Calu3 (cell line): ENCODE measurements around the gene ZBTB40. TPM values are rescaled to one million over a fixed set of nuclear protein-coding genes. Genes with fewer than 3 reads are reported as not detected.

Experiments used
- BruUV-seq: library from RNA; stranded (reverse); fragments of 400-500 nt; replicated peaks from 2 replicates; lab custom pipeline; 2021; lab: Mats Ljungman, UMichigan
- CTCF ChIA-PET: fragments of 300-600 bp; sonication (Branson Sonifier 250); formaldehyde crosslinking; loops from one replicate; lab custom pipeline; 2022; ENCODE audit warnings: antibody characterized with exemption; lab: Charles Lee
- DNase-seq: peaks from one replicate; pipeline ENCODE4 v3.0.0; 2022
- H3K27ac Mint-ChIP-seq: one replicate; pipeline ENCODE4 v1.8.0; 2022; ENCODE audit warnings: mixed read lengths; ENCODE audit not compliant: unreplicated experiment
- H3K27me3 Mint-ChIP-seq: one replicate; pipeline ENCODE4 v1.8.0; 2022; ENCODE audit warnings: mixed read lengths; ENCODE audit not compliant: unreplicated experiment
- H3K36me3 Mint-ChIP-seq: one replicate; pipeline ENCODE4 v1.8.0; 2022; ENCODE audit warnings: mild to moderate bottlenecking, moderate library complexity, mixed read lengths; ENCODE audit not compliant: insufficient read depth, unreplicated experiment
- H3K4me1 Mint-ChIP-seq: one replicate; pipeline ENCODE4 v1.8.0; 2022; ENCODE audit warnings: mild to moderate bottlenecking, low read depth, mixed read lengths; ENCODE audit not compliant: unreplicated experiment
- H3K4me3 Mint-ChIP-seq: one replicate; pipeline ENCODE4 v1.8.0; 2022; ENCODE audit warnings: mild to moderate bottlenecking, low read depth, moderate library complexity, mixed read lengths; ENCODE audit not compliant: unreplicated experiment
- H3K9me3 Mint-ChIP-seq: one replicate; pipeline ENCODE4 v1.8.0; 2022; ENCODE audit warnings: low read depth, mixed read lengths; ENCODE audit not compliant: unreplicated experiment
- intact Hi-C: fragments of 100-400 bp; cut with micrococcal nuclease; formaldehyde crosslinking; loops from one replicate; pipeline ENCODE4 v1.10.0; 2022; ENCODE audit not compliant: unreplicated experiment
- total RNA-seq: library from RNA; stranded (reverse); gene quantifications from 2 replicates; pipeline ENCODE4 v1.2.3, GENCODE V29; 2022
- TF ChIP-seq, protein P1 (sequence below): fragments of 200-600 bp; IDR thresholded peaks from one replicate; pipeline ENCODE4 v1.8.0; 2022; ENCODE audit warnings: antibody characterized with exemption; ENCODE audit not compliant: unreplicated experiment

ZBTB40 gene
- total RNA-seq, 1 experiment from 2014 or later = 18.7 TPM

GRCh38 chr1:22473952-22474351 lies 22.3 kb downstream of the ZBTB40 start:
- intact Hi-C loops = no loop called here
- H3K27me3 Mint-ChIP-seq = no peaks in the 10 kb centered on the region
- H3K4me1 Mint-ChIP-seq = peaks cover 9% of the 10 kb centered on the region
- BruUV-seq = no TSS peak
- H3K9me3 Mint-ChIP-seq = no peaks in the 10 kb centered on the region
- no peak for DNase-seq
- TF ChIP-seq, protein P1, sequence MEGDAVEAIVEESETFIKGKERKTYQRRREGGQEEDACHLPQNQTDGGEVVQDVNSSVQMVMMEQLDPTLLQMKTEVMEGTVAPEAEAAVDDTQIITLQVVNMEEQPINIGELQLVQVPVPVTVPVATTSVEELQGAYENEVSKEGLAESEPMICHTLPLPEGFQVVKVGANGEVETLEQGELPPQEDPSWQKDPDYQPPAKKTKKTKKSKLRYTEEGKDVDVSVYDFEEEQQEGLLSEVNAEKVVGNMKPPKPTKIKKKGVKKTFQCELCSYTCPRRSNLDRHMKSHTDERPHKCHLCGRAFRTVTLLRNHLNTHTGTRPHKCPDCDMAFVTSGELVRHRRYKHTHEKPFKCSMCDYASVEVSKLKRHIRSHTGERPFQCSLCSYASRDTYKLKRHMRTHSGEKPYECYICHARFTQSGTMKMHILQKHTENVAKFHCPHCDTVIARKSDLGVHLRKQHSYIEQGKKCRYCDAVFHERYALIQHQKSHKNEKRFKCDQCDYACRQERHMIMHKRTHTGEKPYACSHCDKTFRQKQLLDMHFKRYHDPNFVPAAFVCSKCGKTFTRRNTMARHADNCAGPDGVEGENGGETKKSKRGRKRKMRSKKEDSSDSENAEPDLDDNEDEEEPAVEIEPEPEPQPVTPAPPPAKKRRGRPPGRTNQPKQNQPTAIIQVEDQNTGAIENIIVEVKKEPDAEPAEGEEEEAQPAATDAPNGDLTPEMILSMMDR = no peak
- CTCF ChIA-PET = no interaction called here
- no peak overlapping the region for H3K4me3 Mint-ChIP-seq
- no peak overlapping the region for H3K27ac Mint-ChIP-seq
- no peaks in the 10 kb centered on the region for H3K36me3 Mint-ChIP-seq

DNA sequence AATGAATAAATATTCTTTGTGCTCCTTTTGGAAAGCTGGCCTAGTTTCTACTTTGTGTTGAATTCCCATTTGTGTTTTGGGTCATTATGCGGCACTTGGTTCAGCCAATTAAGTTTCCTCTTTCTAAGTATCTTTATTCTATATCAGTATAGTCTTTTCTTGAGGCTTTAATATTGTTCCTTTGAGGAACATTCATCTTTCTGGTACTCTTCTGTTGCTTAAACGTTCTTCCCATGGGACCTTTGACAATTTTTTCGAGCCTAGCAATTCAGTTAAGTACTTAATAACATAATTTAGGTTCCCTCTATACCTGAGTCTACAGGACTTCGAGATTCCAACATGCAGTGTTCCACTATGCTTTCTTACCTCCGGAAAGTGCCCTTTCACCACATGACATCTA lies 24.9 kb downstream of the ZBTB40 start:
- BruUV-seq = no TSS peak
- H3K36me3 Mint-ChIP-seq = no peaks in the 10 kb centered on the region
- TF ChIP-seq, protein P1 = no peak
- H3K4me1 Mint-ChIP-seq = peaks cover 9% of the 10 kb centered on the region
- DNase-seq = no peak
- no peaks in the 10 kb centered on the region for H3K27me3 Mint-ChIP-seq
- H3K27ac Mint-ChIP-seq = no peak overlapping the region
- H3K4me3 Mint-ChIP-seq = no peak overlapping the region
- CTCF ChIA-PET = no interaction called here
- H3K9me3 Mint-ChIP-seq = no peaks in the 10 kb centered on the region
- intact Hi-C loops = no loop called here

GRCh38 chr1:22483121-22483520 lies 31.5 kb downstream of the ZBTB40 start:
- no peak overlapping the region for H3K4me3 Mint-ChIP-seq
- BruUV-seq = no TSS peak
- H3K9me3 Mint-ChIP-seq = no peaks in the 10 kb centered on the region
- intact Hi-C loops = loop anchor here (10.0 kb wide), 1 partner anchor 48 kb away; no protein-coding TSS in a partner anchor
- H3K27me3 Mint-ChIP-seq = no peaks in the 10 kb centered on the region
- no peak for DNase-seq
- no peak overlapping the region for H3K27ac Mint-ChIP-seq
- CTCF ChIA-PET = no interaction called here
- TF ChIP-seq, protein P1 = no peak
- H3K4me1 Mint-ChIP-seq = no peaks in the 10 kb centered on the region
- H3K36me3 Mint-ChIP-seq = no peaks in the 10 kb centered on the region

- Mint-ChIP-seq H3K27ac (no peak overlapping the region), H3K4me1 (no peaks in the 10 kb centered on the region), H3K27me3 (no peaks in the 10 kb centered on the region)
Measured at GRCh38 chr1:22484706-22485345, 33.2 kb downstream of the ZBTB40 start.

More at GRCh38 chr1:22484706-22485345, 33.2 kb downstream of the ZBTB40 start:
- intact Hi-C loops = loop anchor here (10.0 kb wide), 1 partner anchor 50 kb away; no protein-coding TSS in a partner anchor
- H3K36me3 Mint-ChIP-seq = no peaks in the 10 kb centered on the region
- TF ChIP-seq, protein P1 = no peak
- no peak for DNase-seq
- H3K4me3 Mint-ChIP-seq = no peak overlapping the region
- BruUV-seq = no TSS peak
- CTCF ChIA-PET = no interaction called here
- no peaks in the 10 kb centered on the region for H3K9me3 Mint-ChIP-seq
